Measurements from ENCODE around the gene OTUD1. TPM values are rescaled to one million over a fixed set of nuclear protein-coding genes. Genes with fewer than 3 reads are reported as not detected.

OTUD1 gene
- total RNA-seq, 1 donor from 2014 or later = 11.0 TPM

DNA sequence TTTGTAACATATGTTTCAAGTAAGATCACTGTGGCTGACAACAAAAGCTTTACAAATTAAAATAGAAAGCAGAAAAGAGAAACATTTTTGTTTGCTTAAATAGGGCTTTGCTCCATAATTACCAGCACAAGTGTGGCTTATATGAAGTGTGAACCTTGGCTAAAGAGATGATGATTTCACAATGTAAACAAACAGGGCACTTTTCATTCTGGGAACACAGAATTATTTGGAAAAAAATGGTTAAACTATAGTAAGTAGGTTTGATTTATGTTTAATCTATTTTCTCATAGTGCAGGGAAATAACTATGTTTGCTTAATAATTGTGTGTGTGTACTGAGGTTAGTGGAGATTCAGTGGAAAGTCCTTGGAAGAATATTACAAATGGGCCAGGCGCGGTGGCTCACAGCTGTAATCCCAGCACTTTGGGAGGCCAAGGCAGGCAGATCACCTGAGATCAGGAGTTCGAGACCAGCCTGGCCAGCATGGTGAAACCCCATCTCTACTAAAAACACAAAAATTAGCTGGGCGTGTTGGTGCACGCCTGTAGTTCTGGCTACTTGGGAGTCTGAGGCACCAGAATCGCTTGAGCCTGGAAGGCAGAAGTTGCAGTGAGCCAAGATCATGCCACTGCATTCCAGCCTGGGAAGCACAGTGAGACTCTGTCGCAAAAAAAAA, 19.1 kb upstream of the OTUD1 start:
- TF ChIP-seq, protein P1, sequence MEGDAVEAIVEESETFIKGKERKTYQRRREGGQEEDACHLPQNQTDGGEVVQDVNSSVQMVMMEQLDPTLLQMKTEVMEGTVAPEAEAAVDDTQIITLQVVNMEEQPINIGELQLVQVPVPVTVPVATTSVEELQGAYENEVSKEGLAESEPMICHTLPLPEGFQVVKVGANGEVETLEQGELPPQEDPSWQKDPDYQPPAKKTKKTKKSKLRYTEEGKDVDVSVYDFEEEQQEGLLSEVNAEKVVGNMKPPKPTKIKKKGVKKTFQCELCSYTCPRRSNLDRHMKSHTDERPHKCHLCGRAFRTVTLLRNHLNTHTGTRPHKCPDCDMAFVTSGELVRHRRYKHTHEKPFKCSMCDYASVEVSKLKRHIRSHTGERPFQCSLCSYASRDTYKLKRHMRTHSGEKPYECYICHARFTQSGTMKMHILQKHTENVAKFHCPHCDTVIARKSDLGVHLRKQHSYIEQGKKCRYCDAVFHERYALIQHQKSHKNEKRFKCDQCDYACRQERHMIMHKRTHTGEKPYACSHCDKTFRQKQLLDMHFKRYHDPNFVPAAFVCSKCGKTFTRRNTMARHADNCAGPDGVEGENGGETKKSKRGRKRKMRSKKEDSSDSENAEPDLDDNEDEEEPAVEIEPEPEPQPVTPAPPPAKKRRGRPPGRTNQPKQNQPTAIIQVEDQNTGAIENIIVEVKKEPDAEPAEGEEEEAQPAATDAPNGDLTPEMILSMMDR (IDR thresholded peaks at IDR 0.05) = no peak
- no peaks in the 10 kb centered on the region for H3K36me3 Mint-ChIP-seq (ENCODE audit: unreplicated experiment)
- peaks cover 15% of the 10 kb centered on the region for H3K27me3 Mint-ChIP-seq (ENCODE audit: unreplicated experiment)
- no peak overlapping the region for H3K27ac Mint-ChIP-seq (ENCODE audit: unreplicated experiment)
- no peak overlapping the region for H3K4me3 Mint-ChIP-seq (ENCODE audit: unreplicated experiment)
- no peaks in the 10 kb centered on the region for H3K4me1 Mint-ChIP-seq (ENCODE audit: unreplicated experiment)
- DNase-seq (ENCODE audit: extremely low spot score, unreplicated experiment) = no peak
- H3K9me3 Mint-ChIP-seq (ENCODE audit: unreplicated experiment) = no peaks in the 10 kb centered on the region

DNA sequence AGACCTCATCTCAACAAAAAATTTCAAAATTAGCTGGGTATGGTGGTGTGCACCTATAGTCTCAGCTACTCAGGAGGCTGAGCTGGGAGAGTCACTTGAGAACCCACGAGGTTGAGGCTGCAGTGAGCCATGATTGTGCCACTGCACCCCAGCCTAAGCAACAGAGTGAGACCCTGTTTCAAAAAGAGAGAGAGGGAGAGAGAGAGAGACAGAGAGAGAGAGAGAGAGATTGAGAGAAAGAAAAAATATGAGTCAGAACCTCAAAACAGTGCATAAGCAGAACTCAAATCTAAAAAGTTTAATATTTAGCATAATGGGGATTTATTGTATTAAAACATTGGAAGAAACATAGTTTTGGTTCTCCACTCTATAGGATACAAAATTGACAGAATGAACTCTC, 17.5 kb upstream of the OTUD1 start:
- DNase-seq (ENCODE audit: extremely low spot score, unreplicated experiment) = no peak
- no peak overlapping the region for H3K27ac Mint-ChIP-seq (ENCODE audit: unreplicated experiment)
- TF ChIP-seq, protein P1 (IDR thresholded peaks at IDR 0.05) = no peak
- peaks cover 16% of the 10 kb centered on the region for H3K27me3 Mint-ChIP-seq (ENCODE audit: unreplicated experiment)
- no peaks in the 10 kb centered on the region for H3K4me1 Mint-ChIP-seq (ENCODE audit: unreplicated experiment)
- no peaks in the 10 kb centered on the region for H3K36me3 Mint-ChIP-seq (ENCODE audit: unreplicated experiment)
- H3K4me3 Mint-ChIP-seq (ENCODE audit: unreplicated experiment) = no peak overlapping the region
- H3K9me3 Mint-ChIP-seq (ENCODE audit: unreplicated experiment) = no peaks in the 10 kb centered on the region

DNA sequence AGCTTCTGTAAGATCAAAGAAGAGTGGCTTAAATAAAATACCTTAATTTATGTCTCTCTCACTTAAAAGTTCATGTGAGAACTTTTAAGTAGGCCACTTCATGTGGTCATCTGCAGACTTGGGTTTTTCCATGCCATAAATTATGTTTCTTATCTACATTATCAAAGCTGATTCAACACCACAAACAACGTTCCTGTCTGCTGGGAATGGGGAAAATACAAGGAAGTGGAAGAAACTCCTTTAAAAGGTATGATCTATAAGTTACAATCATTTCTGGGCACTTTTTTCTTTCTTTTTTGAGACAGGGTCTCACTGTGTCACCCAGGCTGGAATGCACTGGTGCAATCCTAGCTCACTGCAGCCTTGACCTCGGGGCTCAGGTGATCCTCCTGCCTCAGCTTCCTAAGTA, 16.9 kb upstream of the OTUD1 start:
- Mint-ChIP-seq H3K27ac (ENCODE audit: unreplicated experiment) (no peak overlapping the region), H3K27me3 (ENCODE audit: unreplicated experiment) (peaks cover 22% of the 10 kb centered on the region), H3K36me3 (ENCODE audit: unreplicated experiment) (no peaks in the 10 kb centered on the region), H3K4me1 (ENCODE audit: unreplicated experiment) (no peaks in the 10 kb centered on the region), H3K4me3 (ENCODE audit: unreplicated experiment) (no peak overlapping the region), H3K9me3 (ENCODE audit: unreplicated experiment) (no peaks in the 10 kb centered on the region)
- DNase-seq (ENCODE audit: extremely low spot score, unreplicated experiment) = no peak
- TF ChIP-seq, protein P1 (IDR thresholded peaks at IDR 0.05) = no peak

DNA sequence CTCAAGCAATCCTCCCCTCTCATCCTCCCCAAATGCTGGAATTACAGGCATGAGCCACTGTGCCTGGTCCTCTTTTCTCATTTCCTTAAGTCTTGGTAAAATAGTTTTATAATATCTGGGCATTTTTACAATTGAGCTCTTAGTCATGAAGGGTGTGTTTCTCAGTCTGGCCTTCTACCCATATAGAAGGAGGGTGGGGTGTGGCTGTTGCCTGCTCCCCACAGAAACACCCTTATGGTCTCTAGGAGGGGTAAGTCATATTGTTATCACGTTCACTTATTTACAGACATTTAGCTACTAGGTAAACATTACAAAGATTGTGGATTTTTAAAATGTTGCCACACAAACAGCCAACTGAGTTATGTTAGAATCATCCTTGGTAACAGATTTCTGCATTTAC, 6.7 kb upstream of the OTUD1 start:
- Mint-ChIP-seq H3K27ac (ENCODE audit: unreplicated experiment) (no peak overlapping the region), H3K27me3 (ENCODE audit: unreplicated experiment) (peaks cover 39% of the 10 kb centered on the region), H3K9me3 (ENCODE audit: unreplicated experiment) (no peaks in the 10 kb centered on the region), H3K4me1 (ENCODE audit: unreplicated experiment) (no peaks in the 10 kb centered on the region), H3K4me3 (ENCODE audit: unreplicated experiment) (no peak overlapping the region), H3K36me3 (ENCODE audit: unreplicated experiment) (no peaks in the 10 kb centered on the region)
- DNase-seq (ENCODE audit: extremely low spot score, unreplicated experiment) = no peak
- TF ChIP-seq, protein P1 (IDR thresholded peaks at IDR 0.05) = no peak

DNA sequence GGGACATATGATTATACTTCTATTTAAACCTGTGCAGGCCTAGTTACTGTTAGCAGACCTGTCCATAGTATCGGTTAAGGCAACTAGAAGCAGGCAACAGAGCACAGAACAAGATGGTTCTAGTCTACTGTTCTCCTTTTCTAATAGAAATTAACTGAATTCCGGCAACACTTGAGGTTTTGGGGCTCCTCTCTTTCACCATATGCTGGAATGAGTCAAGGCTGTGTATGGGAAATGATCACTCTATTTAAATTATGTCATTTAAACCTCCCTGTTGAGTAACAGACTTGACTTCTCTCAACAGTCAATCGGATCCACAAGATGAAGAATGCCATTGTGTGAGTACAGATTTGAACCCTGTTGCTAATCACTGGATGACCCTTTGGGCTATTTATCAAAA, 6.2 kb upstream of the OTUD1 start:
- TF ChIP-seq, protein P1 (IDR thresholded peaks at IDR 0.05) = no peak
- Mint-ChIP-seq H3K27ac (ENCODE audit: unreplicated experiment) (no peak overlapping the region), H3K4me3 (ENCODE audit: unreplicated experiment) (no peak overlapping the region), H3K4me1 (ENCODE audit: unreplicated experiment) (no peaks in the 10 kb centered on the region), H3K27me3 (ENCODE audit: unreplicated experiment) (peaks cover 34% of the 10 kb centered on the region), H3K36me3 (ENCODE audit: unreplicated experiment) (no peaks in the 10 kb centered on the region), H3K9me3 (ENCODE audit: unreplicated experiment) (no peaks in the 10 kb centered on the region)
- DNase-seq (ENCODE audit: extremely low spot score, unreplicated experiment) = no peak
